ENCODE results near the gene LIN54. TPM values are rescaled to one million over a fixed set of nuclear protein-coding genes. Genes with fewer than 3 reads are reported as not detected.

The LIN54 gene
- total RNA-seq, 1 donor from 2014 or later, result 31.9 TPM

GRCh38 chr4:82898322-82899243 lies 112.0 kb downstream of the LIN54 start:
- intact Hi-C loops (cut with micrococcal nuclease), result loop anchor here (1.0 kb wide), 1 partner anchor 46 kb away; no protein-coding TSS in a partner anchor

GRCh38 chr4:82896755-82897154 lies 113.9 kb downstream of the LIN54 start:
- intact Hi-C loops (cut with micrococcal nuclease), result no loop called here

- intact Hi-C loops (cut with micrococcal nuclease), result no loop called here
Observed at GRCh38 chr4:82893942-82894341, 116.7 kb downstream of the LIN54 start.

- intact Hi-C loops (cut with micrococcal nuclease), result no loop called here
Observed at GRCh38 chr4:82892467-82892802, 118.2 kb downstream of the LIN54 start.

GRCh38 chr4:82891707-82892466 lies 118.7 kb downstream of the LIN54 start:
- intact Hi-C loops (cut with micrococcal nuclease), result loop anchor here (1.0 to 2.0 kb wide), 7 partner anchors 8 to 463 kb away; partner anchors contain the start of genes LIN54 and THAP9

- intact Hi-C loops (cut with micrococcal nuclease), result loop anchor here (1.0 to 2.0 kb wide), 7 partner anchors 9 to 462 kb away; partner anchors contain the start of genes LIN54 and THAP9
Observed at GRCh38 chr4:82890901-82891706, 119.5 kb downstream of the LIN54 start, which contains the start of gene SEC31A. TSS of gene SEC31A (minus strand) at chr4:82891153. CDS start at chr4:82881936, 9,217 bp downstream.

GRCh38 chr4:82890528-82890900 lies 120.1 kb downstream of the LIN54 start:
- intact Hi-C loops (cut with micrococcal nuclease), result loop anchor here (2.0 kb wide), 3 partner anchors 14 to 462 kb away; no protein-coding TSS in a partner anchor

- intact Hi-C loops (cut with micrococcal nuclease), result no loop called here
Observed at GRCh38 chr4:82889287-82889686, 121.3 kb downstream of the LIN54 start.

GRCh38 chr4:82886147-82886942 lies 124.3 kb downstream of the LIN54 start:
- intact Hi-C loops (cut with micrococcal nuclease), result no loop called here

- intact Hi-C loops (cut with micrococcal nuclease), result no loop called here
Observed at GRCh38 chr4:82885410-82885809, 125.2 kb downstream of the LIN54 start.

Other genes with a start within 250 kb of the LIN54 start
- gene SCD5, start 212.0 kb downstream of the LIN54 start, total RNA-seq, result 0.36 and 0.59 TPM in 2 replicates
- 143 and 153 TPM in 2 replicates for gene SEC31A, start 119.7 kb downstream of the LIN54 start, total RNA-seq
- gene THAP9, start 110.1 kb downstream of the LIN54 start, total RNA-seq, result 2.6 and 2.7 TPM in 2 replicates
- 28.5 and 32.9 TPM in 2 replicates for gene COPS4, start 24.4 kb upstream of the LIN54 start, total RNA-seq
- gene PLAC8, start 103.9 kb upstream of the LIN54 start, total RNA-seq, result 127 and 135 TPM in 2 replicates

Data from T-helper 2 cell treated with Interferon-gamma antibody and Interleukin-4, amounts not matched to agents 100 ng/mL and 5 ng/mL, for 36 hours (primary cell).